GM18951 (cell line): ENCODE data around the gene EXTL1.

Experiments
- POLR2A ChIP-seq: IDR thresholded peaks from 4 replicates; pipeline ENCODE4 v1.6.1; 2011; ENCODE audit warnings: mild to moderate bottlenecking; ENCODE audit not compliant: insufficient read length, insufficient read depth; ENCODE audit errors: extremely low read depth
- in situ Hi-C: fragments of 300-500 bp; cut with MboI; formaldehyde crosslinking; loops from one replicate; pipeline ENCODE4 v1.12.0; 2022; ENCODE audit warnings: low sequenced_read_pairs, mixed read lengths, inconsistent platforms; ENCODE audit not compliant: unreplicated experiment

Gene EXTL1

DNA sequence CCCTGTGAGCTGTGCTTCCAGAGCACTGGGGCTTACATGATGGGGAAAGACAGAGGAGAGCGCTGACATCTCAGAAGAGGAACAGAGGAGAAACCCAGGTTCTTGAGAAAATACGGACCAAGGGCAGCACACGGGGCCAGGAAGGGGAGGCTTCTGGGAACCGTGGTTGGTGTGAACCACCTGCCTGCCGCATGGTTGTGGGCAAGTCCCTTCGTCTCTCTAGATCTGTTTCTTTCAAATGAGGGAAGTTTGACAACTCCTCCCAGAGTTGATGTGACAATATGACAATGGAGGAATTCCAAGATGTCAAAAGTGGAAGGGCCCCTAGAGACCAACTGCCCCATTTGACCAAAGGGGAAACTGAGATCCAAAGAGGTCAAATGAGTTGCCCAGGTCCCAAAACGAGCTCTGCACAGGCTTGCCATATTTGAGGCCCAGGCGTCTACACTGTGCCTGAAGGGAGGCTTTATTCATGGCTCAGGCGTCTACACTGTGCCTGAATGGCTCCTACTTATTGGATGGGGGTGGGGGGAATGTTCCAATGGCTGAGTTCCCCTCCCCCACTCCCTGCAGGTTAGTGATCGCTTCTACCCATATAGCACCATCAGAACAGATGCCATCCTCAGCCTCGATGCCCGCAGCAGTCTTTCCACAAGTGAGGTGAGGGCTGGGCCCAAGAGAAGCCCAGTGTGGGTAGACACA lies 11.2 kb downstream of the EXTL1 start:
- in situ Hi-C loops = no loop called here
- no peak for TF ChIP-seq POLR2A

GRCh38 chr1:26034504-26035202 lies 13.1 kb downstream of the EXTL1 start:
- TF ChIP-seq POLR2A = no peak
- in situ Hi-C loops = no loop called here

- TF ChIP-seq POLR2A = peak; percentile 15
- in situ Hi-C loops = no loop called here
Measured at GRCh38 chr1:26035203-26035958, 13.8 kb downstream of the EXTL1 start.

DNA sequence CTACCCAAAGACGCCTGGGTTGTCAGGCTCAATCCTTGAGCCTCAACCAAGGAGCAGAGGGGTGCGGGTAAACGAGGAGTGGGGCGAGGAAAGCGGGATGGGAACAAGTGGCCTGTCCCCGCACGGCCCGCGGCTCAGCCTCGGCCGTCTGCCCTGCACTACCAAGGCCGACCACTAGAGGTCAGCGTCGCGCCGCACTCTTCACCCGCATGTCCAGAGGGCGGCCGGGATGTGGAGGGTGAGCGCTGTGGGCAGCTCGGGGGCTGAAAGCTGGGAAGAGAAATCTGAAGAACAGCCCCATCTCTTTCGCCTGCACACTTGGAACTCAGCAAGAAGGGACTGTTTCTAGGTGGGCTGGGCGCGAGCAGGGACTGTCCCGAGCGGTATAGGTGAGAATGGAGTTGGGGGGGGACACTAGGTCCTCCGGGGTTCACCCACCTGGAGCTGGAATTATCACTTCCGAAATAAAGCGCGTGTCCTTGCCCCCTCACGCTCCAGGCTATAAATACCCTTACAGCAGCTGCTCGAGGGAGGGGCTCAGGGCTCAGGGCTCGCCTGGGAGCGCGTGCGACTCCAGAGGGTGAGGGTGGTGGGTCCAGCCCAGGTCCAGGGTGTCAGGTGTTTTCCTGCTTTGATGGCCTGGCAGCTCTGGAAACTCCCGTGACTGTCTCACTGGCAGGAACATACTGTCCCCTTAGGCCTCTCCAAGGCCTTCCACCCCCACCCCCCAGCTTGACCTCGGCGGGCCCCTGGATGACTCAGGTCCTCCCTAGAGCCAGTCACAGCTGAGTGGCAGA lies 14.6 kb downstream of the EXTL1 start:
- no peak for TF ChIP-seq POLR2A
- in situ Hi-C loops = no loop called here

- TF ChIP-seq POLR2A = no peak
- in situ Hi-C loops = no loop called here
Measured at GRCh38 chr1:26036756-26037281, 15.2 kb downstream of the EXTL1 start.

GRCh38 chr1:26037904-26038303 lies 16.3 kb downstream of the EXTL1 start:
- in situ Hi-C loops = no loop called here

DNA sequence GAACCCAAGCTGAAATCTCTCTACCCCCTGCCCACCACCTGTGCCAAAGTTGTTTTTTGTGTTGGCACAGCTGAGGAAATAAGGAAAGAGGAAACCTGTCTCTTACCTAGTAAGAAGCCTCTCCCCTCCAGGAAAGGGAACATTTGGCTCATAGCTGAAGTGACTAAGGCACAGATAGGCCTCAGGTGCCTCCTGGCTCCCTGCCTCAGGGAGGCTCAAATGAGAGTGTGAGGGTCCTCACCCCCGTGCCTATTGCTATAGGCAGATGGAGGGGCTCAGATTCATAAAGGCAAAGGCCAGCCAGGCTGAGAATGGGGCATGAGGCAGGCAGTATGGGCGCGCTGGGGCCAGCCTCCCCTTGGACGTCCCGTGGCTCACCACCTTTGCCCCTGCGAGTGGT lies 16.9 kb downstream of the EXTL1 start:
- no peak for TF ChIP-seq POLR2A
- in situ Hi-C loops = no loop called here

More at GRCh38 chr1:26037904-26038303, 16.3 kb downstream of the EXTL1 start:
- no peak for TF ChIP-seq POLR2A

GRCh38 chr1:26038904-26039303 lies 17.3 kb downstream of the EXTL1 start:
- no peak for TF ChIP-seq POLR2A
- in situ Hi-C loops = no loop called here

- no peak for TF ChIP-seq POLR2A
- in situ Hi-C loops = no loop called here
Measured at GRCh38 chr1:26041401-26041800, 19.8 kb downstream of the EXTL1 start.

- in situ Hi-C loops = no loop called here
- no peak for TF ChIP-seq POLR2A
Measured at GRCh38 chr1:26041978-26042377, 20.4 kb downstream of the EXTL1 start.

GRCh38 chr1:26043765-26044164 lies 22.2 kb downstream of the EXTL1 start:
- no peak for TF ChIP-seq POLR2A
- in situ Hi-C loops = no loop called here

- no peak for TF ChIP-seq POLR2A
- in situ Hi-C loops = no loop called here
Measured at GRCh38 chr1:26044414-26044813, 22.8 kb downstream of the EXTL1 start.
